Kidney (tissue), 14 donors: ENCODE results near the gene KIF6. TPM values are rescaled to one million over a fixed set of nuclear protein-coding genes. Genes with fewer than 3 reads are reported as not detected.
A peak's percentile ranks its signal among the peaks of the same experiment; 100 is the strongest.

Experiments used
- DNase-seq, 5 donors: peaks; one replicate each; pipeline ENCODE4 v3.0.0-alpha.2; 2013 to 2020
- FAIRE-seq: peaks from 2 replicates; lab custom pipeline; 2012; peaks lifted over from hg19 to GRCh38; lab: Jason Lieb, UNC
- H3K27ac ChIP-seq, 2 donors: one replicate each; pipeline ENCODE4 v1.7.0; 2013; ENCODE audit warnings: low read depth in 2 of 2, low read length in 2 of 2, inconsistent platforms in 1 of 2
- H3K27me3 ChIP-seq: one replicate; pipeline ENCODE4 v1.7.1; 2013; ENCODE audit warnings: low read length, inconsistent platforms; ENCODE audit not compliant: control insufficient read depth, insufficient read depth
- H3K36me3 ChIP-seq, 3 donors: one replicate each; pipeline versions ENCODE4 v1.7.0 to v1.7.1; 2013; ENCODE audit warnings: low read length in 3 of 3, control low read depth in 1 of 3, inconsistent platforms in 1 of 3; ENCODE audit not compliant: insufficient read depth in 3 of 3, control insufficient read depth in 2 of 3
- H3K4me1 ChIP-seq, 3 donors: one replicate each; pipeline versions ENCODE4 v1.7.0 to v1.7.1; 2013; ENCODE audit warnings: low read length in 3 of 3, inconsistent platforms in 1 of 3, low read depth in 1 of 3; ENCODE audit not compliant: control insufficient read depth in 2 of 3, insufficient read depth in 2 of 3
- H3K4me3 ChIP-seq, 3 donors: one replicate each; pipeline versions ENCODE4 v1.7.0 to v1.8.1; 2013; ENCODE audit warnings: low read length in 3 of 3, control low read depth in 1 of 3, inconsistent platforms in 1 of 3
- H3K9ac ChIP-seq, 3 donors: one replicate each; pipeline versions ENCODE4 v1.7.0 to v1.7.1; 2013; ENCODE audit warnings: low read length in 3 of 3, control low read depth in 1 of 3, inconsistent platforms in 1 of 3
- H3K9me3 ChIP-seq, 3 donors: one replicate each; pipeline versions ENCODE4 v1.7.0 to v1.7.1; 2013; ENCODE audit warnings: low read length in 3 of 3, control low read depth in 1 of 3, inconsistent platforms in 1 of 3; ENCODE audit not compliant: control insufficient read depth in 2 of 3, insufficient read depth in 1 of 3
- CTCF ChIP-seq: IDR thresholded peaks from 3 replicates; pipeline ENCODE4 v1.5.1; 2012; ENCODE audit warnings: mild to moderate bottlenecking, moderate library complexity, borderline replicate concordance; ENCODE audit not compliant: insufficient read depth; ENCODE audit errors: extremely low read depth
- intact Hi-C: fragments of 100-400 bp; cut with DNase I; formaldehyde crosslinking; loops from one replicate; pipeline ENCODE4 v1.11.1; 2022
- polyA plus RNA-seq: library from polyadenylated mRNA; stranded (reverse); fragments of 350-450 nt; fragmentation: Illumina TruSeq; extraction: RNeasy Lipid Tissue Mini Kit (QIAGEN cat#74804); gene quantifications from one replicate; pipeline ENCODE4 v1.2.3, GENCODE V29; 2014; ENCODE audit warnings: low read depth, low replicate concordance; ENCODE audit not compliant: insufficient read depth
- total RNA-seq: library from RNA; stranded (reverse); fragmentation: NEBNext Ultra II Directional; extraction: Animal tissue kit (Norgen Biotek cat#: 25700); gene quantifications from one replicate; pipeline ENCODE4 v1.2.1, GENCODE V29; 2021
- donor health status: control.
- donor health status: control.
- donor health status: control.
- donor health status: control.
- donor health status: control.
- donor health status: DM: yes; HTN: yes; CAD: no.
- donor health status: Normal renal cell carcinoma (clear cell type).

The KIF6 gene
- total and polyA plus RNA-seq, 2 donors from 2014 or later, result 1.7 to 2.9 TPM

GRCh38 chr6:39608652-39609345, 116.4 kb downstream of the KIF6 start:
- H3K27ac ChIP-seq, result no peak overlapping the region
- no peak overlapping the region for H3K4me3 ChIP-seq
- TF ChIP-seq CTCF, result no peak
- H3K4me1 ChIP-seq, result no peaks in the 10 kb centered on the region
- intact Hi-C loops, result no loop called here
- no peaks in the 10 kb centered on the region for H3K27me3 ChIP-seq
- no peak for FAIRE-seq
- peak in 1 of 5 donors; percentile 22 for DNase-seq
- no peak overlapping the region for H3K9ac ChIP-seq
- H3K9me3 ChIP-seq, result no peaks in the 10 kb centered on the region
- no peaks in the 10 kb centered on the region for H3K36me3 ChIP-seq

- intact Hi-C loops, result no loop called here
- FAIRE-seq (no peak), DNase-seq (no peak)
- Histone ChIP-seq H3K4me1 (no peaks in the 10 kb centered on the region), H3K9ac (no peak overlapping the region), H3K27me3 (no peaks in the 10 kb centered on the region), H3K36me3 (no peaks in the 10 kb centered on the region), H3K9me3 (no peaks in the 10 kb centered on the region), H3K27ac (no peak overlapping the region), H3K4me3 (no peak overlapping the region)
- TF ChIP-seq CTCF, result no peak
These were observed 122.3 kb downstream of the KIF6 start for GRCh38 chr6:39602601-39603519.

DNA sequence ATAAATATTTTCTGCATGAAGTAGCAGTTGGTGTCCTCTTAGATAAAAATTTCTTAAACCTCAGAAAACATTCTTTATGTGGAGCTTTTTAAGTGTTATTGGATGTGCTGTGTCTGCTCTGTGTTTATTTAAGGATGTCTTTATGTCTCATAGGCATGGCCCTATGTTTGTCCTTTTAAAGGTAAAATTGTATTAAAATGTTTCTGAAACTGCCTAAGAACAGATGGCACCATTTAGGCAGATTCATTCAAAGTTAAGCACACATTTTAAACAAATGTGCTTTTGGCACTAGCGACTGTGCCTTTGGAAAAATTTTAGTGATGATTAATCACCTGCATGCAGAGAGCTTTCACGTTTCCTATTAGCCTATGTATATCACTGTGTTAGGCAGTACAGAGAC, 125.2 kb downstream of the KIF6 start:
- FAIRE-seq, result no peak
- Histone ChIP-seq H3K4me3 (no peak overlapping the region), H3K27me3 (no peaks in the 10 kb centered on the region), H3K9me3 (no peaks in the 10 kb centered on the region), H3K9ac (no peak overlapping the region), H3K36me3 (no peaks in the 10 kb centered on the region), H3K27ac (no peak overlapping the region), H3K4me1 (no peaks in the 10 kb centered on the region)
- DNase-seq, result no peak
- TF ChIP-seq CTCF, result no peak
- intact Hi-C loops, result no loop called here
